A673 (cell line): ENCODE measurements around the gene NETO2.

Experiments
- CTCF ChIP-seq: fragments of 300-800, 200-600 bp; sonication (generic); conservative IDR thresholded peaks from 2 replicates; pipeline ENCODE4 v1.5.1; 2017; ENCODE audit warnings: low read depth, mild to moderate bottlenecking, antibody characterized with exemption, low read length, moderate library complexity, mixed read lengths
- EZH2 ChIP-seq: fragments of 200-600 bp; sonication (generic); IDR thresholded peaks from 2 replicates; pipeline ENCODE4 v1.6.1; 2017; ENCODE audit warnings: borderline replicate concordance, low read depth, mild to moderate bottlenecking, mixed read lengths, antibody characterized with exemption, low read length; ENCODE audit not compliant: poor library complexity, severe bottlenecking

GRCh38 chr16:47109361-47109760 lies 34.4 kb downstream of the NETO2 start:
- no peak for TF ChIP-seq CTCF
- no peak for TF ChIP-seq EZH2
